Medulla oblongata (tissue), 1 donor: ENCODE results near the gene DCLK3.

ENCODE experiments used
- DNase-seq: peaks from one replicate; pipeline ENCODE4 v3.0.0-alpha.2; 2015; ENCODE audit errors: extremely low spot score

The DCLK3 gene, protein sequence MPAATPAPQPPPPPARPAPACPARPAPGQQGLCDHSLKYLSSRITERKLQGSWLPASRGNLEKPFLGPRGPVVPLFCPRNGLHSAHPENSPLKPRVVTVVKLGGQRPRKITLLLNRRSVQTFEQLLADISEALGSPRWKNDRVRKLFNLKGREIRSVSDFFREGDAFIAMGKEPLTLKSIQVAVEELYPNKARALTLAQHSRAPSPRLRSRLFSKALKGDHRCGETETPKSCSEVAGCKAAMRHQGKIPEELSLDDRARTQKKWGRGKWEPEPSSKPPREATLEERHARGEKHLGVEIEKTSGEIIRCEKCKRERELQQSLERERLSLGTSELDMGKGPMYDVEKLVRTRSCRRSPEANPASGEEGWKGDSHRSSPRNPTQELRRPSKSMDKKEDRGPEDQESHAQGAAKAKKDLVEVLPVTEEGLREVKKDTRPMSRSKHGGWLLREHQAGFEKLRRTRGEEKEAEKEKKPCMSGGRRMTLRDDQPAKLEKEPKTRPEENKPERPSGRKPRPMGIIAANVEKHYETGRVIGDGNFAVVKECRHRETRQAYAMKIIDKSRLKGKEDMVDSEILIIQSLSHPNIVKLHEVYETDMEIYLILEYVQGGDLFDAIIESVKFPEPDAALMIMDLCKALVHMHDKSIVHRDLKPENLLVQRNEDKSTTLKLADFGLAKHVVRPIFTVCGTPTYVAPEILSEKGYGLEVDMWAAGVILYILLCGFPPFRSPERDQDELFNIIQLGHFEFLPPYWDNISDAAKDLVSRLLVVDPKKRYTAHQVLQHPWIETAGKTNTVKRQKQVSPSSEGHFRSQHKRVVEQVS

DNA sequence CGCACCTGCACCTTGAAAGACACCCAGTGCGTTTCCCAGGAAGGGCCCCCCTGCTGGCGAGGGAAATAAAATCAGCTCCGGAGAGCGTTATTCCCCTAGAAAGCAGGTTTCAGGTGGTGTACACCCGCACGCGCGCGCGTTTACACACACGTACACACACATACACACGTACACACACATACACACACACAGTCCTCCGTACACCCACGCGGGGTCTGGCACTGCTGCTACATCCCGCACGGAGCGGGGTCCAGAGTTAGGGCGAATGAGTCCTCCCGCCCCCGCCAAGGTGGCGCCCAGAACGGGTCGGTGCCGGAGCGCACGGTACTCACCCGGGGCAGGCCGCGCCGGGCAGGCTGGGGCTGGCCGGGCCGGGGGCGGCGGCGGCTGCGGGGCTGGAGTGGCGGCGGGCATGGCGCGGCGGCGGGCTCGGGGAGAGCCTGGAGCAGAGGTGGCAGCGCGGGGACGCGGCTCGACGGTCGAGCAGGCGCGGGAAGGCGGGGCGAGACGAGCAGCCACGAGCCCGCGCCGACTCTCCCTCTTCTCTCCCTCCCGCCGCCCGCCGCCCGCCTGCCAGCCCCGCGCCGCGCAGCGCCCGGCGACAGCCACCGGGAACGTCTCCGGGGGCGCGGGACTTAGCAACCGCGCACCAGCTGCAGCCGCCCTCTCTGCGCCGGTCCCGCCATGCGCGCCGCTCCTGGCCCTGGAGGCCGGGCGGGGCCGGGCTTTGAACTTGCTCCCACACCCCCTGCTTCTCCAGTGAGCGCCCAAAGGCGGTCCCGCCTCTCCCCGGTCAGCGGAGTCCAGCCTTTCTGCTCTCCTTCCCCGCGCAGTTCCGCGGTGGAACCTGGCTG is at the start of gene DCLK3:
TSS of gene DCLK3 (minus strand) at position 704 of the 854 bp plus-strand sequence. CDS start at position 414, 290 bp downstream.
- DNase-seq = no peak

DNA sequence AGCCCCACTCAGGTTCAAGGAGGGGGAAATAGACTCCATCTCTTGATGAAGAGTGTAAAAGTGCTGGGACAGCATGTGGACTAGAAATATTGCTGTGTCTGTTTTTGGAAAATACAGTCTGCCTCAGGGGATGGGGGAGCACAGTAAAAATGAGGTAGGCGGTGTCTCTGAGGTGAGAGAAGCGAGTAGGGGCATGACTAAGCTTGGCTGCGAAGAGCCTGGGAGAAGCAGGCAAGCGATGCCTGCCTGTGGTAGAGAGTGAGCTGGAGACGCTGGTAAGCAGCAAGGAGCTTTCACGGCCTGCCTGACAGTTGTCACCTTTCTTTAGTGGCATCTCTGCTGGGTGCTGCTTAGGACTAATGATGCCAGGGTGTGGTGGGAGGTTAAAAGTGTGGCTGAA is 49.0 kb upstream of the DCLK3 start:
- DNase-seq = no peak

DNA sequence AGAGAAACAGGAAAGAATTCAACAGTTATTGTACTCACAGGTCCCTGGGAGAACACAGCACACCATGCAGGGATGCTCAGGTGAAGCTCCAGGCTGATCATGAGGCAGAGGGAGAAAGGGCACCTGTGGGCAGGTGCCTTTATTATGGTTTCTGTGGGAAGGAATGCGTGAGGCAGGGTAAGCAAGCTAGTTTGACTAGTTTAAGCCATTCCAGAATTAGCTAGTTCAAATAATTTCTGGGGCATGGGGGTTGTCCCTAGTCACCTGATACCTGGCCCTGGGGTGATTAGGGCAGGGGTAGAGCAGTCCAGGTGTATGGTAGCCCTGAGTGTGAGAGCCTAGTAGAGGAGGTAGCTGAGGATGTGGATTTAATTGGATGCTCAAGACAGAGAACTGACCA is 47.9 kb upstream of the DCLK3 start:
- DNase-seq = no peak

DNA sequence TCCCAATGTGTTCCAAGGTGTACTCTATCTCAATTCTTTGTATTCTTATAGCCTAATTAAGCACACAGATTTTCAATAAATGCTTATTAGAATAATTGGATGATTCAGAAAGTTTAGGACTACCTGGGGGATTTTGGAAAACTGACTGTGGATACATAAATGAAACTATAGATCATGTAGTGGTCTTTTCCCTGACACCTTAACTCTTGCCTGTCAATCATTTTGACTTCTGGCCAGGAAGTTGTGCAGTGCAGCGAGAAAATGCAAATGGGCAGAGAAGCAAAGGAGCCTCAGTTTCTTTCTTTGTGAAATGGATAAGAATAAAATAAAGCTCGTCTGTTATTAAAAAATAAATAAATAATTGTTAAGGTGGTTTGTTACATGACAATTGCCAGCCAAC is 47.4 kb upstream of the DCLK3 start:
- DNase-seq = no peak

DNA sequence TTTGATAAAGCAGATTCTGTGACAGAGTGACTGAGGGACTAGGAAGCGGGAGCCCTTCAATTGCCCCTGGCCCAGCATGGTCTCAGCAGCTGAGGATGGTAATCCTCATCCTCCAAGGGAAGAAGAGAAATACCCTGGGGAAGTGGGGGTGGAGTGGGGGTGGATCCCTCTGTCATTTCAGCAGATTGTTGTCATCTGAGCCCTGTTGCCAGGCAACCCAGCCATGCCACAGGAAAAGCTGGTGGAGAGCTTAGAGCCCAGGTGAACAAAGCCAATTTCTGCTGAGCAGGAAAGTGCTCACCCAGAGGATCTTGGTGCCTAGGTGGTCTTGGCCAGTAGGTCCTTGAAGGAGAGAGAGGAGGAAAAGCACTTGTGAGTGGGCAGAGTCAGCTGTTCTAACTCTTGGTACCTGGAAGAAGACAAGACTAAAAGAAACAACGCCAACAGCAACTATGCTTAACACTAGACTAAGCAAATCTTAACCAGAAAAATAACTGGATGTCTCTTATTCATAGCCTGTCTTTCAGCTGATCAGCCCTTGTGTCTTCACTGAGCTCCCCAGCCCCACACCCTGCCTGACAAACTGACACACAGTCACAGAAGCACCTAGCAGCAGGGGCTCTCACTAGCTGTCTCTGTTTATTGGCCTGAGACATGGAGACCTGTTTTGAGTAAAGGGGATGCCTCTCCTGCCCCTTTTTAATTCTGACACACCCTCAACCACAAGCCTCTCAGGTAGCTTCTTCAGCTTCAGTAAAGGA is 40.1 kb upstream of the DCLK3 start:
- DNase-seq = no peak

DNA sequence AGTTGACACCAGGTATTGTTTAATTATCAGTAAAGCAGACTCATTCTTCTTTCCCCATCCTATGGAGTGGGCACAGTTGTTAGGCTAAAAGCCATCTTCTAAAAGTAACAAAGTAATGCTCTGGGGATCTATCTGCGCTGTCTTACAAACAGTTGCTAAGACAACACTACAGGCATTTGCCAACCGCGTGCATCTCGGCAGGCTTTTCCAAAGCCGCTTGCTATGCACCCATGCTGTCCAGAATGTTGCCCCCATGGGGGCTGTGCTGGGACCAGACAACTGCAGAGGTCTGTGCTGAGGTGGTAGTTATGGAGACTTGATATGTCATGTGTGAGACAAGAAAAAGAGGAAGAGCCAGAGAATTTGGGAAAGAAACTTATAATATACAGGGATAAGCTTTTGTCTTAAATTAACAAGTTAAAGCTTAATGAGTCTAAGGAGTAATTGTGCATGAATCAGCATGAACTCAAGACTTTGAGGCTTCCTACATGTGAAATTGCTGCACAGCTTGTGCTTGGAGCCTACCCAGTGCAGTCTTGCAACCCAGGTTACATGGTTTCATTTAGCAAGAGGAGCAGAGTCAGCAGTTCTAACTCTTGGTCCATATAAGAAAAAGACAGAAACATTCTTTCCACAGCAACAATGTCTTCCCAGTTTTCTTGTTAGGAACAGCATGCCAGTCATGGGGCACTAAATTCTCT is 38.9 kb upstream of the DCLK3 start:
- DNase-seq = no peak

DNA sequence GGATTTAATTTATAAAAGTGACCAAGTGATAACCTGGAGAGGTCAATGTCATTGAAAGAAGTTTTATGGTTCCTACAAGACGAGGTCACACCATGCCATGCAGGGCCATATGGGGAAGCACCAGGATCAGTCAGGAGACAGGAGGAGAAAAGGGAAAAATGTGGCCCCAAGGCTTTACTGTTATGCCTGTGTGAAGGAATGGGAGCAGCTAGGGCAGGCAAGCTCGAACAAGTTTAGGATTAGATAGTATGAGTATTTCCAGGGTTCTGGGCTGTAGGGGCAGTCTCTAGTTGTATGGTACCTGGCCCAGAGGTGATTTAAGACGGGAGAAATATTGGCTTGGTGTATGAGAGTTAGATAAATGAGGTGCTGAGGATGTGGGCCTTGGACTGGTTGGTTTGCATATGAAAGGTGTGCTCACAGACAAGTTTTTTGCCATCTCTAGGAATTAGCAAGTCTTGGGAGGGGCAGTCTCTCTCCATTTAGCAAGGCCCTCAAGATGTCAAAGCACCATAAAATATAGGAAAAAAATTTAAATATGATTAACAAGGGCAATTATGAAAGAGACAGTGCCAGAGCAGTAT is 36.3 kb upstream of the DCLK3 start:
- DNase-seq = no peak

DNA sequence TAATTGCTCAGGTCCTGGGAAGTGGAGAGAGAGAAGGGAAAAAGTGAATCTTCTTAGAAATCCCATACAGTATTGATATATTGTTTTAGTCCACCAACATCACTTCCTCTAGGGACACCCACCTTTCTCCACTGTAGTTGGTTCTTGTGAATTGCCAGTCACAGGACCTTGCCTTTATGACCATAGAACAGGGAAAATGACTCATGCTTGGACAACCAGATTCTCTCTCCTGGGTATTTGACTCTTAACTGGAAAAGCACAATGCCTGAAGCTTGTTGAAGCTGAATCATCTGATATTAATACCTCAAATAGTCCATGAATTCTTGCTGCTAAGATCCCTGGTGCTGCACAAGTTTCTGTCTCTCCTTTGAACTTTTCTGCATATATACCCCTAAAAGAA is 32.5 kb upstream of the DCLK3 start:
- no peak for DNase-seq

DNA sequence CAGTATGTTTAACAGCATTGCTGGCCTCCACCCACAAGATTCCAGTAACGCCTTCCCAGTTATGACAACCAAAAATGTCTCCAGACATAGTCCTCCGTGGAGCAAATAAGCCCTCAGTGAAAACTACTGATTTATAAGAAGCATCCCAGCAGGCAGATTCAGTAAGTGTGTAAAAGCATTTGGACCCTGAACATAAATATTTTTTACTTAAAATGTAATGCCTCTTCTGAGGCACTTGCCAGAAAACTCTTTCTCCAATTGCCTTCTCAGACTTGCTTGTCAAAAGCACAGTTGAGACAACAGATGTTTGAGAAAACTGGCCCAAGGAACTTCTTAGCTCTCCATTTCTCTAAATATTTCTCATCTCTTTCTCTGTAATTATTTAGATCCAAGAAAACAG is 31.8 kb upstream of the DCLK3 start:
- no peak for DNase-seq

DNA sequence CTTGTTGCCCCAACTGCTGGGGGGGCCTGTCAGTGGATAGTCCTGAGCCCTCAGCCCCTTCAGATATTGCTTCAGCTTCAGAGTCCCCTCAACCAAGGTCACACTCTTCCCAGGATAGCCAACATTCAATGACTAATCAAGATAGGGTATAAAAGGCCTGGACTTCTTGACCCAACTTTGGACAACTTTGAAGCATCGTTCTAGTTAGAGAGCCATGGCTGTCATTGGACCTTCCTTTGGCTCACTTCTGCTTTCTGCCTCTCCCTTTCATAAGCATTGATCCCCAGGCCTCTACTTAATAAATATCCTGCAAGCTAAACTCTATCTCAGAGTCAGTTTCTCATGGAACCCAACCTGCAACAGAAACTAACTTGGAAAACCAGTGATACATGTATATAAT is 31.3 kb upstream of the DCLK3 start:
- no peak for DNase-seq

DNA sequence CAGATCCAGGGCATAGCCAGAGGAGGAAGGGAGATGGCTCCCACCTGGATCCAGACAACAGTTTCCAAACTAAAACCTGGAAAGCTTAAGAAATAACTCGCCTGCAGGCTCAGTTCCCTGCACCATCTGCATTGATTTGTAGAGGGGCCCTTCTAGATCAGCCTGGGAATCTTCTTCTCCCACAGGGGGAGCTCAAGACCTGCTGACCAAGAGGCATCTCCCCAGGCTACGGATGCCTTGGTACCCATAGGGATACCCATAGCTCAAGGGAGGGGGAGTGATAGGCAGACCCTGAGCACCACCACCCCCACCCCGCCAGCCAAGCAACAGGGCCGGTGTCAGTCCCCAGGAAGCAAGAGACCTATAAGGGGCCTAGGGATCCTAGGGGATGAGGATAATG is 28.0 kb upstream of the DCLK3 start:
- no peak for DNase-seq

DNA sequence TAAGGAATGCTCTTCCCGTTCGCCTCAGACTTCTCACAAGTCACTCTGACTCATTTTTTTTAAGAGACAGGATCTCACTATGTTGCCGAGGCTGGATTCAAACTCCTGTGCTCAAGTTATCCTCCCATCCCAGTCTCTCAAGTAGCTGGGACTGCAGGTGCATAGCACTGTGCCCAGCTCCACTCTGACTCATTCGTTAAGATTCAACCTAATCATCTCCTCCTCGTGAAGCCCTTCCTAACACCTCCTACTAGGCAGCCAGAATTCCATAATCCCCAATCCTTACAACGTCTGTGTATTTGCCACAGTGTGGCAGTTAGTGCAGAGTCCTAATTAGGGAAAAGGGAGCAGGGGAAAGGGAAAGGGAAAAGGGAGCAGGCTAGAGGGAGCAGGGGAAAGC is 26.4 kb upstream of the DCLK3 start:
- DNase-seq = no peak

DNA sequence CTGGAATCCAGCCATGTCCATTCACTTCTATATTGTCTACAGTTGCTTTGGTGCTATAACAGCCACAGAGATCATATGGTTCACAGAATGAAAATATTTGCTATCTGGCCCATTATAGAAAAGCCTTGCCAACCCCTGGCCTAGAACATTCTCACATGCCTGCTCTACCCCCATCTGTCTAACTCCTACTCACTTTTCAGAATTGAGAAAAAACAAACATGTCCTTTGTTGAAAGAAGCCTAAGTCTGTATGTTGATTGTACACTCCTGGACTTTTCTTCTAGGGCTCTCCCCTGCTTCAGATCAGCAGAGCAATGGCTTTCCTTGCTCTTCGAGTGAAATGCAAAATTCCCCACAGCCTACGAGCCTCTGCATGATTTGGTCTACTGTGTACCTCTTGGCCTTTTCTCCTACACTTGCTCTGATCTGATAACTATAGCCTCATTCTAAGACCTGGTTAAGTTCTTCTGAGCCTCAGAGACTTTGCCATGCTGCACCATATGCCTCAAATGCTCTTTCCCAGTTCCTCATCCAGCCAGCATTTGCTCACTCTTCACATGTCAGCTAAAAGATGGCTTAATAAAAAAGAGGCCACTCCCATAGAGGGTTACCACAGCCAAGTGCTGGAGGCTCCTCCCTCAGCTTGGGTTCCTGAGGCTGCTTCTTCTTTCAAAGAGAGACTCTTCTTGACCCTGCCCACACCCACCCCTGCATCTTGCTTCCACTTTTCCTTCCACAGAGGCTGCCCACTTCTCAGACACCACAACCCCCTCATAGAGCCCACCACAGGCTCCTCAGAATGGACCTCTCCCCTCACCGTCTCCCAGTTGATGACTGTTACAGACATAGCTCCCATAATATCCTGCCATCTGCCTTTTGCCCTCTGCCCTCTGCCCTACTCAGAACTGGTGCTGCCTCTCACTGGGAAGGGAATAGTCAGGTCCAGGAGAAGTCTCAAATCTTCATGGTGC is 22.9 kb upstream of the DCLK3 start:
- DNase-seq = no peak

DNA sequence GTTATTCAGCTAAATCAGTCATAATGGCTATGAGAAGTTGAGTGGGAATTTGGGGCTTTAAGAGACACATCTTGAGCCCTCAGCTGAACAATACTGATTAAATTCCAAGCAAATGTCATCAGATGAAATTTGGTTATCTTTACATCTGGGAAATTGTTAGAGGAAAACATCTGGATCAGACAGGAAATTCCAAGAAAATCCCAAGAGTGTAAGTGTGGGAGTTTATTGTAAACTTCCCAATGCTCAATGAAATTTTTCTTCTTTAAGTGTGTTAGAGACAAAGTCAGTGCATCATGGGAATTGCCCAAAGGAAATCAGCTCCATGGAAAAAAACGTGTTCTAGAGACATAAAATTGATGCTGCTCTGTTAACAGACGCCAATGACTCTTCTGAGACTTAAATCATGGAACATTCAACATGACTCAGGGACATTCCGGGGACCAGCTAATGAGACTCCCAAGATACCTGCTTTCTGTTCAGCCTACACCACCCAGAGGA is 19.8 kb upstream of the DCLK3 start:
- DNase-seq = no peak

DNA sequence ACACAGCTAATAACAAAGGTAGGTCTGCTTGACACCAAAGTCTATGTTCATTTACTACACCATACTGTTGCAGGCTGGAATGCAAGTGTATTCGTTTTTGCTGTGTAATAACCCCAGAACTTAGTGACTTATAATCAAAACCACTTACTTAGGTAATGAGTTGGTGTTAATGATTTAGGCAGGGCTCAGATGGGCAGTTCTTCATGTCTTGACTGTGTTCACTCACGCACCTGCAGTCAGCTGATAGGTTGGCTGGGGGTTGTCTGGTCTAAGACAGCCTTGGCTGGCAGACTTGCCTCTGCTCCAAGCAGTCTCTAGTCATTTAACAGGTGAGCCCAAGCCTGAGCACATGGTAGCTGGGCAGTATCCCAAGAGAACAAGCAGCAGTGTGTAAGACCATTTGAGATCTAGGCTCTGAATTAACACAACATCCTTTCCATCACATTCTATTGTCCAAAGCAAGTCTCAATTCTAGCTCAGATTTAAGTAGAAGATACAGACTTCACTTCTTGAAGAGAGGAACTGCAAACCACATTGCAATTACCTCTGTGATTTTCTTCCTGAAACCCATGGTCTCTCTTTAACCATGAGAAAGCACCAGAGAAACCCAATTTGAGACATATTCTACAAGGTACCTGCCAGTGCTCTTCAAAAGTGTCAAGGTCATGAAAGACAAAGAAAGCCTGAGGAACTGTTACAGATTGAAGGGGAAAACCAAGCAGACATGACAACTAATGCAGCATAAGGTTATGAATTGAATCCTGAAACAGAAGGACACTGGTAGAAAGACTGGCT is 13.3 kb upstream of the DCLK3 start:
- no peak for DNase-seq

DNA sequence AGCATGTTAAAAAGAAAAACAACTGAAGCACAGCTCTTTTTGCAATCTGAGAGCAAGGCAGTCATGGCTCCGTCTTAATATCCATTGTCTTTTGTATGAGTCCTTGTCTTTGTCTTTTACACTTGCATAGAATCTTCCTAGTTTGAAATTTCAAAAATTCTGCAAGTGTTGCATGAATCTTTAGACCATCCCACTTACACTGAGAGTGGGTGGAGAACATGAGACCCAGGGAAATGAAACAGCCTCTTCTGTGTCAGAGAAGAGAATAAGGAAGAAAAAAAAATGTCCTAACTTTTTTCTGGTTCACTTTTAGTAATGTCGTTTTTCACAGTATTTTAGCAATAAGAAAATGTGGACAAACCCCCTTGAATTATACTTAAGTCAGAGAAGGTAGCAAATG is 12.1 kb upstream of the DCLK3 start:
- DNase-seq = no peak

DNA sequence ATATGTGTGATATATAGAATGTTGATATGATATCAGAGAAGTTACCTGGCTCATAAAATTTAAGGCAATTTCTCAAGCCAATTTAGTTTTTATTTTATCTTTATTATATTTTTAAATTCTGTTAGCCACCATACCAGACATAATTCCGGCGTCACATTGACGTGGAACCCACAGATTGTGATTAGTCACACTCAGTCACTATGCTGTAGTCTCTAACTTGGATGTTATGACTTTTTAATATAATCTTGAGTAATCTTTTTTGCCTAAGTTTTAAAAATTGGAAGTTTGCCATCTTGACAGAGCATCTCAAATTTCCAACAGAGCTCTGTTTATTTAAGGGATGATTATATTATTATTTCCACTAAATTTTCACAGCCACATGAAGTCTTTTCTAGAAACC is 9.7 kb upstream of the DCLK3 start:
- DNase-seq = no peak

DNA sequence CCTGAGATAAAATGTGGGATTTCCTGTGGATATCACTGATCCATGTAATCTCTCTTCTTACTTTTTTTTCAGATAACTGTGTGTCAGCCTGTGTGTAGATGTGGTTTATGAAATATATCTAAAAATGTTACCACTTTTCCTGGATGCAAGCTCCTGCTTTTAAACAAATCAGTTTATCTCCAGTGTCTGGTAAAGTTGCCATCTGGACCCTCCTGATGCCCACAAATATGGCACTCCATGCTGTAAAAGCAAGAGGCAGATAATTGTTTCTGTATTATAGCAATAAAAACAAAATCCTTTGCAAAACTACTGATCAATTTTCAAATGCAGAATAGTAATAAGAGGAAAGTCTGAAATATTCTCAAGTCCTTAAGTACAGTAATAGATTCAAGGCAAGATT is 7.6 kb upstream of the DCLK3 start:
- no peak for DNase-seq
